Measurements from ENCODE around the gene ADGRE3. TPM values are rescaled to one million over a fixed set of nuclear protein-coding genes. Genes with fewer than 3 reads are reported as not detected.

Gene ADGRE3
- total and polyA plus RNA-seq, 2 of the 4 experiments (the other 2 are of a cell fraction), result not detected

GRCh38 chr19:14650161-14650560 is 24.5 kb downstream of the ADGRE3 start:
- H4K20me1 ChIP-seq (ENCODE audit: insufficient read depth, low read length), result no peaks in the 10 kb centered on the region
- ATAC-seq (ENCODE audit: low read depth) (no peak), DNase-seq (no peak)
- no peaks in the 10 kb centered on the region for H3K9me1 ChIP-seq (ENCODE audit: insufficient read depth, low read length)
- H4K5ac ChIP-seq (ENCODE audit: low read depth, low read length), result no peak overlapping the region
- WGBS, 2 experiments (ENCODE audit: extremely low coverage in 2 of 2, insufficient read length in 1 of 2), result 44 to 100% methylated on average over 2 of the region's 2 CpGs
- H2BK15ac ChIP-seq (ENCODE audit: low read depth, low read length), result no peak overlapping the region
- H3K14ac ChIP-seq (replicated peaks; ENCODE audit: low read depth, low read length), result no peak overlapping the region
- no peak overlapping the region for H4K91ac ChIP-seq (ENCODE audit: insufficient read depth, low read depth, low read length)
- ChIA-PET CTCF (no interaction called here), POLR2A (ENCODE audit: unreplicated experiment) (no interaction called here)
- no peaks in the 10 kb centered on the region for H3K36me3 ChIP-seq (ENCODE audit: control insufficient read depth, insufficient read depth, low read length)
- dilution Hi-C loops (cut with HindIII; ENCODE audit: low sequenced_read_pairs, unreplicated experiment), result no loop called here
- H2AK5ac ChIP-seq (ENCODE audit: low read depth, low read length), result no peak overlapping the region
- in situ Hi-C loops (cut with MboI; ENCODE audit: low sequenced_read_pairs), result no loop called here
- H3K4ac ChIP-seq (ENCODE audit: low read depth, low read length), result no peak overlapping the region
- H3K4me1 ChIP-seq (ENCODE audit: control insufficient read depth, insufficient read depth, low read length), result no peaks in the 10 kb centered on the region
- no peak overlapping the region for H2BK5ac ChIP-seq (ENCODE audit: low read depth, low read length, poor library complexity, severe bottlenecking)
- no peak overlapping the region for H2BK20ac ChIP-seq (ENCODE audit: low read depth, low read length)
- H3K79me1 ChIP-seq (ENCODE audit: low read depth in 1 of 2, low read length in 2 of 2), result no peaks in the 10 kb centered on the region
- TF ChIP-seq MXI1 (IDR thresholded peaks at IDR 0.05; ENCODE audit: borderline replicate concordance, low read depth, low read length) (no peak), USF2 (IDR thresholded peaks at IDR 0.05; ENCODE audit: low read depth, low read length) (no peak), FOS (IDR thresholded peaks at IDR 0.05; ENCODE audit: low read depth, low read length) (no peak)
- H2AK9ac ChIP-seq (replicated peaks; ENCODE audit: low read depth, low read length, poor library complexity), result no peak overlapping the region
- intact Hi-C loops (cut with micrococcal nuclease), result no loop called here
- H3K27me3 ChIP-seq (ENCODE audit: control insufficient read depth, insufficient read depth, low read length), result no peaks in the 10 kb centered on the region
- H2AFZ ChIP-seq (replicated peaks; ENCODE audit: low read length, poor library complexity), result no peak overlapping the region
- H3K56ac ChIP-seq (ENCODE audit: extremely low read depth, insufficient read depth, low read length), result no peak overlapping the region
- no peak overlapping the region for H3K4me2 ChIP-seq (ENCODE audit: low read depth, low read length)
- no TSS peak for BruUV-seq (replicated peaks)
- no peak overlapping the region for H3K23ac ChIP-seq (ENCODE audit: low read depth, low read length)
- no peak overlapping the region for H4K8ac ChIP-seq (ENCODE audit: low read depth in 2 of 2, low read length in 2 of 2)
- H2BK120ac ChIP-seq (ENCODE audit: low read depth, low read length), result no peak overlapping the region
- no peak overlapping the region for H3K18ac ChIP-seq (ENCODE audit: low read depth, low read length)
- H3K4me3 ChIP-seq (ENCODE audit: insufficient read depth, low read depth, low read length), result no peak overlapping the region
- no peak overlapping the region for H3K9ac ChIP-seq (ENCODE audit: low read depth, low read length)
- H3K9me3 ChIP-seq (ENCODE audit: control insufficient read depth, insufficient read depth, low read length), result no peaks in the 10 kb centered on the region
- H3K27ac ChIP-seq (ENCODE audit: insufficient read depth, low read length), result no peak overlapping the region
